Fibroblast of skin of left biceps (primary cell): ENCODE data around the gene FAM151A.

ENCODE experiments used
- DNase-seq, 2 experiments: peaks; one replicate each; pipeline ENCODE4 v3.0.0-alpha.2; 2013; ENCODE audit warnings: low read depth in 2 of 2

The FAM151A gene

GRCh38 chr1:54623216-54624007 lies at the start of gene FAM151A:
FAM151A (minus strand) TSS chr1:54623525; CDS start chr1:54623395, 130 bp downstream.
- DNase-seq = no peak

GRCh38 chr1:54671985-54672608 lies 48.8 kb upstream of the FAM151A start:
- DNase-seq = peak in 1 of 2 experiments; percentile 5

GRCh38 chr1:54668567-54668966 lies 45.2 kb upstream of the FAM151A start:
- no peak for DNase-seq

GRCh38 chr1:54667797-54668196 lies 44.5 kb upstream of the FAM151A start:
- DNase-seq = no peak

GRCh38 chr1:54666333-54666732 lies 43.0 kb upstream of the FAM151A start:
- DNase-seq = no peak

DNA sequence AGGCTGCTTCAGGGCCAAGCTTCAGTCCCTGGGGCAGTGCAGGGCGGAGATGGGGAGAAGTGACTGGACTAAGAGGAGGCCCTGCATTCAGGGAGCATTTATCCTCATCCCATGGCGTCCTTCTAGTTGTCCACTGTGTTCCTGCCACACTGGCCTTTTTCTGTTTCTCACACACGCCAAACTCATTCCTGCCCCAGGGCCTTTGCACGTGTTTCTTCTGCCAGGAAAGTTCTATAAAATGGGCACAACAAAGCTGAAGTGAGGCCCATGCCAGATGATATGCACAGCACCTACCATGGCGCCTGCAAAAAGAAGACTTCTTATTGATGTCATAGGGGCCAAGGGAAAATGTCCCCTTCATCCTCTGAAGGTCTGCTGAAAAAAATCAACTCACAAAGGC lies 42.5 kb upstream of the FAM151A start:
- no peak for DNase-seq

GRCh38 chr1:54664364-54664763 lies 41.0 kb upstream of the FAM151A start:
- no peak for DNase-seq

- no peak for DNase-seq
These were observed 40.4 kb upstream of the FAM151A start for GRCh38 chr1:54663725-54664124.

GRCh38 chr1:54658164-54658913 lies 35.0 kb upstream of the FAM151A start:
- DNase-seq = no peak

DNA sequence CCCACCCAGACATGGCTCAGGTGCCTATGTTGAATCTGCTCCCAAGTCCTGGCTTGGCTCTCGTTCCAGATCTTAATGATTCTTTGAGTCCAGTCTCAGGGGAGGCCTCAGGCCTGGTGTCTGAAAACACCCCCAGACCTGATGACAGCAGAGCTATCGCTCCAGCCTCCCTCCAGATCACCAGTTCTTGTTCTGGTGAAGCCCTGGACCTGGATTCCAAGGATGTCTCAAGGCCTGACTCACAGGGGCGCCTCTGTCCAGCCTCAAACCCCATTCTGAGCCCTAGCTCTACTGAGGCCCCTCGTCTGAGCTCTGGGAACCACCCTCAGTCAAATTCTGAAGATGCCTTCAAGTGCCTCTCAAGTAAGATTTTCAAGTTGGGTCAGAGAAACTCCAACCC lies 29.7 kb upstream of the FAM151A start:
- DNase-seq = no peak

DNA sequence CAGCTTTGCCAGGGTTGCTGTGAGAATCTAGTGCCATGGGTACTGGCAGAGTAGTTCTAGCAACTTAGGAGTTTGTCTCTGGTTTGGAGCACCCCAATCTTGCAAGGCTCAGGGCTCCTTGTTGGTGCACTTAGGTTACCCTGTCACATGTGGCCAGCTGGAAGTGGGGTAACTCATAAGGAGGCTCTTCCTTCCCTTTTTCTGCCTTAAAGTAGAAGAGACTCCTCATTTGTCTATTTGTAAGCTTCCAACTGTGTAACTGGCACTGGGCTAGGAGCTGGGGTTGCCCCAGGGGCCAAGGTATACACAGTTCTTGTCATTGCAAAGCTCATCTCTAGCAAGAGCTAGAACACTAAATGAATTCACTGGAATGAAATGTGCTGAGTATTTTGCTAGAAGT lies 28.8 kb upstream of the FAM151A start:
- no peak for DNase-seq

GRCh38 chr1:54651608-54652007 lies 28.3 kb upstream of the FAM151A start:
- no peak for DNase-seq

DNA sequence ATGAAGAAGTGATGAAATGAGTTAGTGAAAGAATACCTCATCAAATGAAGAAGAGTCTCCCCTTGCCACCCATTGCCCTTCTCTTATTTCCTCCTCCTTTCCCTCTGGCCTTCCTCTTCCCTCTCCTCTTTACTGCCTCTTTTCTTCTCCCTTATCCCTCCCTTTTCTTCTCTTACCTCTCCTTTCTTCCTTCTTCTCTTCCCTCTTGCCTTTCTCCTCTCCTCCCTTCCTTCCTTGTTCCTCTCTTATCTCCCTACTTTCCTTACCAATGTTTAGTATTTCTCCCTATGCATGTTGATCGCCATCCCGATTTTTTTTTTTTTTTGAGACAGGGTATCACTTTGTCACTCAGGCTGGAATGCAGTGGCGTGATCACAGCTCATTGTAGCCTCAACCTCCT lies 27.1 kb upstream of the FAM151A start:
- no peak for DNase-seq

- DNase-seq = no peak
These were observed 26.6 kb upstream of the FAM151A start for GRCh38 chr1:54649921-54650320.

GRCh38 chr1:54649130-54649898 lies 26.0 kb upstream of the FAM151A start:
- no peak for DNase-seq

DNA sequence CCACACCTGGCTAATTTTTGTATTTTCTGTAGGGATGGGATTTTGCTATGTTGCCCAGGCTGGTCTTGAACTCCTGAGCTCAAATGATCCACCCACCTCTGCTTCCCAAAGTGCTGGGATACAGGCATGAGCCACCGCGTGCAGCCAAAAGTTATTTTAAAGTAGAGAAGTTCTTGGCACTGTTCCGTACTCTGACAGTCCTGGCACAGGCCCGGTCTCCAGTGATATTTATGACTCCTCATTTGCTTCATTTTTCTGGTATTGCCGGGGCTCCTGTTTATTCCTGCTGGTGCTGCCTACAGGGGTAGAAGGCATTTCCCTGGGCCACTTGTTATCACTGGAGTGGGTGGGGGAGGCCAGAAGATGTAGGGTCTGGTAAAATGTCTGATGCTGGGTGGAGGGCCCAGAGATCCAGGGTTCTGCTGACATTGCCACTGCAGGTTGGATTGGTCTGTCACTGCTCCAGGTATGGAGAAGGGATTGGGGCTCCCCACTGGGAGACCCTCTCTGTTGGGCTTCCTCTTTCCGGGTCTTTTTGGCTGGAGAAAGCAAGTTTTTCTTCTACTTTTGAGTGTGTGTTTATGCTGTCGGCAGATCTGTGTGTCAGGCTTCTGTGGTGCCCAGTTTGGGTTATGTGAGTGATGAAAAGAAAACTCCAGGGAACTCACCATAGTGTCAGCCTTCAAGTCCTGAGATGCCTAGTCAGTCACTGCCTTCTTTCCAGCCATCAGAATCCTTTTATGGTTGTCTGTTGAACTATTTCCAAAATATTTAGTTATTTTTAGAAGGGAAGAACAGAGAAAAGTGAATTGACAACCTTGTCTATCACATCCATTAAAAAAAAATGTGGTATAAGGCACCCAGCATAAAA lies 22.7 kb upstream of the FAM151A start:
- DNase-seq = no peak

- DNase-seq = no peak
These were observed 20.4 kb upstream of the FAM151A start for GRCh38 chr1:54643736-54644135.

- DNase-seq = no peak
These were observed 17.8 kb upstream of the FAM151A start, which contains the start of gene MROH7 for GRCh38 chr1:54640863-54641836. MROH7 (plus strand) TSS chr1:54641786; CDS start chr1:54652927, 11,141 bp downstream.

DNA sequence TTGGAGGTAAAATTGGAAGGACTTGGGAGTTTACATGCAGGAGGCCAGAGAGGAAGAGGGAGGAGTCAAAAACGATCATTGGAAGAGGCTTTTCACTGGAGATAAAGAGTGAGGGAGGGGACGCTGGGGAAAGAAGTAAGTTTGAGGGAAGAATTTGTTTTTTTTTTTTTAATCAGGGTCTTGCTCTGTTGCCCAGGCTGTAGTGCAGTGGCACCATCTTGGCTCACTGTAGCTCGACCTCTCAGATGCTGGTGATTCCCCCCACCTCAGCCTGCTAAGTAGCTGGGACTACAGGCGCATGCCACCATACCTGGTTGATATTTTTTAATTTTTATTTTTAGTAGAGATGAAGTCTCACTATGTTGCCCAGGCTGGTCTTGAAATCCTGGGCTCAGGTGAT lies 17.0 kb upstream of the FAM151A start:
- no peak for DNase-seq
